Stimulated activated CD4-positive, alpha-beta T cell treated with anti-CD3 and anti-CD28 coated beads, TNF-alpha, amount 100 ng/mL, for 48 hours (primary cell): ENCODE measurements around the gene CACNG8.
"Not testable (repeated sequence)": the region's sequence is repeated elsewhere in the genome, so short reads cannot be mapped to it uniquely, and the experiment has no call there.

Experiments
- DNase-seq, 3 donors: peaks; one replicate each; pipeline ENCODE4 v3.0.0-alpha.2; 2020; ENCODE audit warnings: low read depth in 3 of 3

The CACNG8 gene

DNA sequence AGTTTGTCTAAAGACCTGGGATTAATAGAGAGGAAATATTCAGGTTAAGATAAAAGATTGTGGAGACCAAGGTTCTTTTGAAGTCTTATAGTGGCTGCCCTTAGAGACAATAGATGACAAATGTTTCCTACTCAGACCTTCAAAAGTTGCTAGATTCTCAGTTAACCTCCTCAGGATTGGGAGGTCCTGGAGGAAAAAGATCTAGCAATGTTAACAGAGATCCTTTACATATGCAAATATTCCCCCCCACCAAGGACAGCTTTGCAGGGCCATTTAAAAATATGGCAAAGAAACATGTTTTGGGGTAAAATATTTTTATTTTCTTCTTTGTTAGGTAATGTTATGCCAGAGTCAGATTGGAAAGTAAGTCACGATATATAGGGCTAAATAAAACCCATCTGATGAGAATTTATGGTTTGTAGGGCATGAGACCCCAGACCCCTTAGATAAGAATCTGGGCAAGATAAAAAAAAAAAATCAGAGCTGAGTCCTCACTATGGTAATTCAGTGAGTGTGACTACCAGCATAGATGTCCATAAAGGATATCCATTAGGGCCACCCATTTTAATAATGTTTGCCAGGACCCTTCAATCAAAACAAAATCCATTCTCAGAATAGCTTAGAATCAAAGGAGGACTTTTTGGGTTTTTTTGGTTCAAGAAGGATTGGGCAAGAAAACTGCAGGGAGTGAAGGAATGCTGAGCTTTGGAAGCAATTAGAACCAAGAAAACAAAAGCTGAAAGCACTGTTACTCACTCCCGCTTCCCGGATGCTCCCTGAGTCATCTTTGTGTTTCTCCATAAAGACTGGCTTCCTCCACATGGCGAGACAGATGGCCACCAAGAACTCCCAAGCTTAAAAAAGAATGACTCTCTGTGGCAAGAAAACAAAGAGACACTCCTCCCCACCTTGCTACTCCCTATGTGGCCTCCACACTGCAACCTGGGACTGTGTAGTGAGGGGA is 72.8 kb downstream of the CACNG8 start:
- no peak for DNase-seq

DNA sequence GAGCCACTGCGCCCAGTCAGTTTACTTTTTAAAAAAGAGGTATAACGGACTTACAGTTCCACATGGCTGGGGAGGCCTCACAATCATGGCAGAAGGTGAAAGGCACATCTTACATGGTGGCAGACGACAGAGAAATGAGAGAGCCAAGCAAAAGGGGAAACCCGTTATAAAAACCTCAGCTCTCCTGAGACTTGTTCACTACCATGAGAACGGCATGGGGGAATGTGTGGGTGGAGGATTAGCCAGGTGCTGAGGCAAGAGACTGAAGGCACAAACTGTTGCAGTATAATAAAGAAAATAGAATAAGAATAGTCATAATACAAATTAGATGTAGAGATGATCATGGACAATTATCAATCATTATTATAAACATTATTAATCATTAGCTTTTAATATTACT is 73.8 kb downstream of the CACNG8 start:
- not testable (repeated sequence) for DNase-seq
